OCI-LY7 (cell line): ENCODE results near the gene NUDCD3.

Experiments
- EZH2phosphoT487 ChIP-seq: fragments of 200-600 bp; sonication (generic); IDR thresholded peaks from 2 replicates; pipeline ENCODE4 v1.6.1; 2018; ENCODE audit warnings: low read depth, borderline replicate concordance, mild to moderate bottlenecking, mixed run types, antibody characterized with exemption, low read length, moderate library complexity, mixed read lengths
- TF ChIP-seq, protein P1 (sequence below): fragments of 200-600 bp; sonication (generic); conservative IDR thresholded peaks from 2 replicates; pipeline ENCODE4 v1.5.1; 2014; ENCODE audit warnings: mild to moderate bottlenecking, antibody characterized with exemption, low read length, moderate library complexity, mixed read lengths

DNA sequence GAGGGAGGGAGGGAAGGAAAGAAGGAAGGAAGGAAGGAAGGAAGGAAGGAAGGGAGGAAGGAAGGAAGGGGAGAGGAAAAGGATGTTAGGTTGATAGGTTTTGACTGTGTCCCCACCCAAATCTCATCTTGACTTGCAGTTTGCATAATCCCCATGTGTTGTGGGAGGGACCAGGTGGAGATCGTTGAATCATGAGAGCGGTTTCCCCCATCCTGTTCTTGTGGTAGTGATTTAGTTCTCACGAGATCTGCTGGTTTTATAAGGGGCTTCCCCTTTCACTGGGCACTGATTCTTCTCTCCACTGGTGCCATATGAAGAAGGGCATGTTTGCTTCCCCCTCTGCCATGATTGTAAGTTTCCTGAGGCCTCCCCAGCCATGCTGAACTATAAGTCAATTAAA, 15.1 kb upstream of the NUDCD3 start:
- TF ChIP-seq, protein P1, sequence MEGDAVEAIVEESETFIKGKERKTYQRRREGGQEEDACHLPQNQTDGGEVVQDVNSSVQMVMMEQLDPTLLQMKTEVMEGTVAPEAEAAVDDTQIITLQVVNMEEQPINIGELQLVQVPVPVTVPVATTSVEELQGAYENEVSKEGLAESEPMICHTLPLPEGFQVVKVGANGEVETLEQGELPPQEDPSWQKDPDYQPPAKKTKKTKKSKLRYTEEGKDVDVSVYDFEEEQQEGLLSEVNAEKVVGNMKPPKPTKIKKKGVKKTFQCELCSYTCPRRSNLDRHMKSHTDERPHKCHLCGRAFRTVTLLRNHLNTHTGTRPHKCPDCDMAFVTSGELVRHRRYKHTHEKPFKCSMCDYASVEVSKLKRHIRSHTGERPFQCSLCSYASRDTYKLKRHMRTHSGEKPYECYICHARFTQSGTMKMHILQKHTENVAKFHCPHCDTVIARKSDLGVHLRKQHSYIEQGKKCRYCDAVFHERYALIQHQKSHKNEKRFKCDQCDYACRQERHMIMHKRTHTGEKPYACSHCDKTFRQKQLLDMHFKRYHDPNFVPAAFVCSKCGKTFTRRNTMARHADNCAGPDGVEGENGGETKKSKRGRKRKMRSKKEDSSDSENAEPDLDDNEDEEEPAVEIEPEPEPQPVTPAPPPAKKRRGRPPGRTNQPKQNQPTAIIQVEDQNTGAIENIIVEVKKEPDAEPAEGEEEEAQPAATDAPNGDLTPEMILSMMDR = no peak
- no peak for TF ChIP-seq EZH2phosphoT487
